ENCODE results near the gene PSEN2. TPM values are rescaled to one million over a fixed set of nuclear protein-coding genes. Genes with fewer than 3 reads are reported as not detected.

PSEN2 gene
- total RNA-seq, result 19.3 and 19.8 TPM in 2 replicates

GRCh38 chr1:226870401-226871279 lies at the start of gene PSEN2:
TSS of gene PSEN2 (plus strand) at chr1:226870616. CDS start at chr1:226881908, 11,292 bp downstream.

GRCh38 chr1:226940029-226940805 lies 69.8 kb downstream of the PSEN2 start, which contains the start of gene COQ8A:
TSS of gene COQ8A (plus strand) at chr1:226940294. CDS start at chr1:226961386, 21,092 bp downstream.

Other genes starting within 250 kb of the PSEN2 start
- gene ITPKB, start 131.3 kb upstream of the PSEN2 start, total RNA-seq, result 47.1 and 47.6 TPM in 2 replicates
- gene COQ8A, start 69.7 kb downstream of the PSEN2 start, total RNA-seq, result 4.9 and 8.5 TPM in 2 replicates

All from thoracic aorta endothelial cell (primary cell).